Lower leg skin (tissue), 3 donors: Measurements from ENCODE around the gene TAF1C.

Experiments used
- CTCF ChIP-seq, 3 donors: fragments of 450-650 bp; IDR thresholded peaks; one replicate each; pipeline ENCODE4 v1.5.1; 2016; ENCODE audit warnings: antibody characterized with exemption in 3 of 3, mild to moderate bottlenecking in 3 of 3, moderate library complexity in 2 of 3
- POLR2A ChIP-seq, 2 donors: fragments of 450-650 bp; IDR thresholded peaks; one replicate each; pipeline ENCODE4 v1.6.1; 2016 to 2017; ENCODE audit warnings: antibody characterized with exemption in 2 of 2, mild to moderate bottlenecking in 1 of 2, moderate library complexity in 1 of 2

- TF ChIP-seq CTCF (IDR thresholded peaks at IDR 0.05) (no peak), POLR2A (IDR thresholded peaks at IDR 0.05) (no peak)
These were observed 35.9 kb downstream of the TAF1C start for GRCh38 chr16:84150926-84151325.
